ENCODE data around the gene CAPN1.
"Not testable (repeated sequence)": the region's sequence is repeated elsewhere in the genome, so short reads cannot be mapped to it uniquely, and the experiment has no call there.

The CAPN1 gene

DNA sequence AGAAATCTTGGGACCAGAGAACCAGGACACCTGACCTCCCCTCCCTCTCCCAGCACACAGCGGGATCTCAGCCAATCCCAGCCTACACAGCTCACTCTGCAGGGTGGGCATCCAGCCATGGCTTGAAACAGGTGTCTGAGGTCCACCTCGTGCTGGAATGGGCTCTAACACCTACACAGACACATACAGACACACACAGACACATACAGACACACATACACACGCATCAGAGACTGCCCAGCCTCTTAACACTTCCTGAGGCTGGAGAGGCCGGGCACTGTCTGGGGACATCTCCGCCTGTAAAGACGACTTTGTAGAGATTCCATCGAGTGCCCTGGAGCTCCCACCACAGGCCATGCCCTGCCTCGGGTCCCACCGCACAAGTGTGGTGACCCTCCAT is 36.7 kb downstream of the CAPN1 start:
- no peak for DNase-seq

DNA sequence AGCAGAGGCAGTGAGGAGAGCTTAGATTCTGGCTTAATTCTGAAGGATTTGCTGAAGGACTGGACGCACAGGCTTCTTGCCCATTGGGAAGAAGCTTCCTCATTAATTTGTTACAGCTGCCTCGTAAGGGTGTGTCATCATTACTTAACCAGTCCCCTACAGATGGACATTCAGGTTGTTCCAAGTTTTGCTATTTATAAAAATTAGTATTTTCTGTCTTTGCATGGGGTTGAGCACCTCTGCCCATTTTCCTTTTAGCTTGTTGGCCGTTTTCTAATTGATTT is 38.1 kb downstream of the CAPN1 start:
- DNase-seq, result no peak

DNA sequence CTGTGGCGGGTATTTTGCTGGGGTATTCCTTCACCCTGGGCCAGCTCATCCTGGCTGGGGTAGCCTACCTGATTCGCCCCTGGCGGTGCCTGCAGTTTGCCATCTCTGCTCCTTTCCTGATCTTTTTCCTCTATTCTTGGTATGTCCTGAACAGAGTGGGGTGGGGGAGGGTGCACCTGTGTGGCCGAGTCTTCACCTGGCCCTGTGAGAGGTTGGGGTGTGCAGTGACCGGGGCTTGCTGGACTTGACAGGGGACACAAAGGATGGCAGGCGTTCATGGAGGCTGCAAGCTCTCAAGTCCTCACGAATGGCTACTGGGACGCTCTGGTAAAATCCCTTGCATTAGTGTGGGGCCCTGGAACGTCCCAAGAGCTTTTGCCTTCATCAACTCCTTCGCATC is 39.3 kb downstream of the CAPN1 start:
- no peak for DNase-seq

DNA sequence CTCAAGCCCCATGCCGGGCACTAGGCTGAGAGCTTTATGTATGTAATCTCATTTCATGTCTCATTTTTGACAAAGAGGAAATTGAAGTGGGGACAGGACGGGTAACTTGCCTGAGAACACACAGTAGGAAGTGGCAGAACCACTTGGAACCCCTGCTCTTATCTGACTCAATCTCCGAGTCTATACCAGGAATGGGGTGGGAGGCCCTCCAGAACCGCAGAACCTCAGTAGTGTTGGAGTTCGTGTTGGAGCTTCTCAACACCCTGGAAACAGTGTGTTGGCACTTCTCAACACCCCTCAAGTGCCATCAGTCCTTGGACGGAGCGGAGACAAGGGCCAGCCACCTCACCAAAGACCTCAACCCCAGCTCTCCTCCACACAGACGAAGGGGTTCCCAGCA is 41.3 kb downstream of the CAPN1 start:
- no peak for DNase-seq

DNA sequence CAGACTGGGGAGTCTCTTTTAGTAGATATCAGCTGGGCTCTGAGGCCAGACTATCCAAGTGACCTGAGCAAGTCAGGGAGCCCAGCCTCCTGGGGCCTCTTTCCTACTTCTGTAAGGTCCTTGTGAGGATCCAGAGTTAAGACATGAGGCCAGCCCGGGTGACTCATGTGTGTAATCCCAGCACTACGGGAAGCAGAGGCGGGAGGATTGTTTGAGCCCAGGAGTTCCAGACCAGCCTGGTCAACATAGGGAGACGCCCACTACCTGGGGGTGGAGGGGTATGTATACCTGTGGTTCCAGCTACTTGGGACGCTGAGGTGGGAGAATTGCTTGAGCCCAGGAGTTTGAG is 43.2 kb downstream of the CAPN1 start:
- no peak for DNase-seq

DNA sequence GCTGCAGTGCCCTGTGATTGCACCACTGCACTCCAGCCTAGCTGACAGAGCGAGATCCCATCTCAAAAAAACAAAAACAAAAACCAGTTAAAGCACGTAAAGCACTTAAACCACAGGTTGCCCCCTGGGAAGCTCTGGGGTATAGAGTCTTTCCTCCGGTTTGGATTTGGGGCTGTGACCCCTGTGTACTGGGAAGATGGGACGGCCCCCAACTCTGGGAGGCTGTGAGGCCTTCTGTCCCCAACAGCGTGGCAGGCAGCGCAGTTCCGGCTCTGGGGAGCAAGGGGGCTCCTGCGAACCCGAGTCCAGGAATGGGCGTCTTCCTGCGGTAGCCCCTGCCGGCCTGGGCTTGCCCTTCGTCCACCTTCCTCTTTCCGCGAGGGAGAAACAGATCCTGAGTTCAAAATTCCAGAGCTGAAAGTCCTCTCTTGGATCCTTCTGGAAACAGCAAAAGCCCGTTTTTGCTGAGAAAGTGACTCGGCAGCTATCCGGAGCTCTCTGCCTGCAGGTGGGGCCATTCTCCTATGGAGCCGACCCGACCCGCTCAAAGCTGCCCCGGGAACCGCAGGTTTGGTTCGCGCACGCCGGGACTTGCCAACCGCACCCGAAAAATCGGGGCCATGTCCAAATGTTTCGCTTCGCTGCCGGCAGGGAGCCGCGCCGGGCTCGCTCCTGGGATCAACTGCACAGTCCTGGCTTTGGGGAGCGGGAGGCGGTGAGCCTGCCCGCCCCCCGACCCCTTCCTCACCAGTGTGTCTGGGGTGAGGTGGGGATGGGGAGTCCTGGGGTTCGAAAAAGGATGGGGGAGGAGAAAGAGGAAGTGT is 43.8 kb downstream of the CAPN1 start:
- peak; percentile 51 for DNase-seq

DNA sequence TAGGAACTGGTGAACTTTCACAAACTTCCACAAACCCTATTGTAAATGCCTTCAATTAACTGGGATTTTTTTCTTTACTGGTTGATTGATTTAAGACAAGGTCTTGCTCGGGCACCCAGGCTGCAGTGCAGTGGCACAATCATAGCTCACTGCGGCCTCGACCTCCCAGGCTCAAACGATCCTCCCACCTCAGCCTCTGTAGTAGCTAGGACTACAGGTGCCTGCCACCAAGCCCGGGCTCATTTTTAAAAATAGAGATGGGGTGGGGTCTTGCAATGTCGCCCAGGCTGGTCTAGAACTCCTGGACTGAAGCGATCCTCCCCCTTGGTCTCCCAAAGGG is 44.3 kb downstream of the CAPN1 start:
- DNase-seq, result no peak

DNA sequence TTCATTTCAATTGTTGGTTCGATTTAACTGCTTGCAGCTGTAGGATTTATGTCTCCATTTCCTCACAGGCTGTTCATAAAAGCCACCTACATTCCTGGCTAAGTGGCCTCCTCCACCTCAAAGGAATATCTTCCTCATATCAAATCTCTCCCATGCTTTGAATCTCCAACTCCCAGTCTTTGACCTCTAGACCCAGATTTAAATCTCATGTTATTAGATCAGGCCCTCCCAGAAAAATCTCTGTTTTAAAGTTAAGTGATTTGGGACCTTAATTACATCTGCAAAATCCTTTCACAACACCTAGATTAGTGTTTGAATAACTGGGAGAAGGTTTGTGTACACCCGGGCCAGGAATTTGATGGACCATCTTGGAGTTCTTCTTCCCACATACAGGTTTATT is 46.2 kb downstream of the CAPN1 start:
- DNase-seq, result no peak

DNA sequence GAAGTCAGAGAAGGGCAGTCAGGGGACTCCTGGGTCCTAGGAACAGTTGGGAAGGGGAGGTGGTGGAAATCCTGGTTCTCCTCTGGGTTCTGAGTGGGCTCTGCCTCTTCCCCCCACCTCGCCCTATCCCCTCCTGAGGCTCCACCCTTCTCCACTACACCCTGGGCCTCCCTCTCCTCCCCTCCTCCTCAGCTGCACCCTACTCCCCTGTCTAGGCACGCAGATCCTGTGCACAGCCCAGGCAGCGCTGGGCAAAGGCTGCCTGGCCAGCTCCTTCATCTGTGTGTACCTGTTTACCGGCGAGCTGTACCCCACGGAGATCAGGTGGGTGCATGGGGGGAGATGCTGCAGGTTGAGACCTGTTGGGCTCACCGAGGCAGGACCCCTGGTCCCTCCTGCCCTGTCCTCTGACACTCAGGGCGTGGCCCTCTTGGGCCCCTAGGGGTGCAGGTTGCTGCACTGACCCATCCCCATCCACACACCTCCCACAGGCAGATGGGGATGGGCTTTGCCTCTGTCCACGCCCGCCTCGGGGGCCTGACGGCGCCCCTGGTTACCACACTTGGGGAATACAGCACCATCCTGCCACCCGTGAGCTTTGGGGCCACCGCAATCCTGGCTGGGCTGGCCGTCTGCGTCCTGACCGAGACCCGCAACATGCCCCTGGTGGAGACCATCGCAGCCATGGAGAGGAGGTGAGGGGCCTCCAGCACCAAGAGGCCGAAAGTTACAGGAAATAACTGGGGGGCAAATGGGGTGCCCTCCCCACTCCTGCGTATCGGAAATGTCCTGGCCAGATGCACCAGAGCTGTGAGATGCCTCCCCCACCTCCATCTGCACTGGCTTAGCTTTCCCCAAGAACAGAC is 54.7 kb downstream of the CAPN1 start:
- no peak for DNase-seq

DNA sequence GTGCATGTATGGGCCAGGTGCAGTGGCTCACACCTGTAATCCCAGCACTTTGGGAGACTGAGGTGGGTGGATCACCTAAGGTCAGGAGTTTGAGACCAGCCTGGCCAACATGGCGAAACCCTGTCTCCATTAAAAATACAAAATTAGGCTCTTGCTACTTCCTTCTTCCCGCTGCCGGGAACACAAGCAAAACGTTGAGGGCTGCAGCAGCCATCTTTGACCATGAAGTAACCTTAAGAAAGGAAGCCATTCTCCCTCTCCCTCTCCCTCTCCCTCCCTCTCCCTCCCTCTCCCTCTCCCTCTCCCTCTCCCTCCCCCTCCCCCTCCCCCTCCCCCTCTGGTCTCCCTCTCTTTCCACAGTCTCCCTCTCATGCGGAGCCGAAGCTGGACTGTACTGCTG is 56.6 kb downstream of the CAPN1 start:
- not testable (repeated sequence) for DNase-seq

DNA sequence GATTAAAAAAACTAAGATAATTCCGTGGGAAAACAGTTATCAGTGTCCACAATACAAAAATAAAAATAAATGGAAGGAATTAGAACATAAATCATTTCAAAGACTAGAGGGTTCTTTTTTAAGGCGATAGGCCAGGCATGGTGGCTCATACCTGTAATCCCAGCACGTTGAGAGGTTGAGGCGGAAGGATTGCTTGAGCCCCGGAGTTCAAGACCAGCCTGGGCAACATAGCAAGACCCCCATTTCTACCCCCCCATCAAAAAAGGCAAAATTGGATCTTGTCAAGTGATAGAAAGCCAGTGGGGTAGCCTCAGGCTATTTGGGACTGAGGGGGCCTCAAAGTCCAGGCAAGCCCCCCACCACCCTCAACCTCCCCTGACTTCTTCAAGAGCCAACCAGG is 59.4 kb downstream of the CAPN1 start:
- DNase-seq, result no peak

DNA sequence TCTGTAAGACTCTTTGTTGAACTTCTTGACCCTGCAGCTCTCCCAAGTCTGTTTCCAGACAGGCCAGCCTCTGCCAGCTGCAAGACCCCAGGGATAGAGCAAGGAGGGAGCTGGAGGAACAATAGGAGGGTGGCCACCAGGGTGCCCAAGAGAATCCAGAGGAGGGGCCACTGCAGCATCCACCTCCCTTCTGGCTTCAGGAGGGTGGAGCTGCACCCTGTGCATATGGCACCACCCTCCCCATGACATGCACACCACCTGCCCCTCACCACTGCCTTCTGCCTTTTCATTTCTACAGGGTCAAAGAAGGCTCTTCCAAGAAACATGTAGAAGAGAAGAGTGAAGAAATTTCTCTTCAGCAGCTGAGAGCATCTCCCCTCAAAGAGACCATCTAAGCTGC is 60.0 kb downstream of the CAPN1 start:
- no peak for DNase-seq

DNA sequence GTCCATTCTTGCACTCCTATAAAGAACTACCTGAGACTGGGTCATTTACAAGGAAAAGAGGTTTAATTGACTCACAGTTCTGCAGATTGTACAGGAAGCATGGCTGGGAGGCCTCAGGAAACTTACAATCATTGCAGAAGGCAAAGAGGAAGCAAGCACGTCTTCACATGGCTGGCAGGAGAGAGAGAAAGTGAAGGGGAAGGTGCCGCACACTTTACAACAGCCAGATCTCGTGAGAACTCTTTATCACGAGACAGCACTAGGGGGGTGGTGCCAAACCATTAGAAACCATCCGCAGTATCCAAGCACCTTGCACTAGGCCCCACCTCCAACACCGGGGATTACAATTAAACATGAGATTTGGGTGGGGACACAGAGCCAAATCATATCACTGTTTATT is 60.7 kb downstream of the CAPN1 start:
- DNase-seq, result no peak

DNA sequence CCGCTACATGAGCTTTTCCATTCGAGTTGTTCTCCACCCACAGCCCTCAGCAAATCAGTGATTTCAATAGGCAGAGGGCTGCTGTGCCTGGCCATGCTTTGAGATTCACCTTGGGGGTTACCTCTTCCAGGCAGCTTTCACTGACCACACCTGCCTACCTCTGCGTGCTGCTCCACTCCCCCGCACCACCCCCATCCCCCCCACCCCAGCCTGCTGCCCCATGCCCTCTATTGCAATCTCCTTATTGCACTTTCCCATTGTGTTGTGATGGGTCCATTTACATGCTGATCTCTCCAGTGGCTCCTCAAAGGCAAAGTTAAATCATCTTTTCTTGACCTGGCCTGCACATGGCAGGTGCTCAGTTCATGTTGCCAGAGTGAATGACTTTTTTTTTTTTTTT is 62.1 kb downstream of the CAPN1 start:
- no peak for DNase-seq

DNA sequence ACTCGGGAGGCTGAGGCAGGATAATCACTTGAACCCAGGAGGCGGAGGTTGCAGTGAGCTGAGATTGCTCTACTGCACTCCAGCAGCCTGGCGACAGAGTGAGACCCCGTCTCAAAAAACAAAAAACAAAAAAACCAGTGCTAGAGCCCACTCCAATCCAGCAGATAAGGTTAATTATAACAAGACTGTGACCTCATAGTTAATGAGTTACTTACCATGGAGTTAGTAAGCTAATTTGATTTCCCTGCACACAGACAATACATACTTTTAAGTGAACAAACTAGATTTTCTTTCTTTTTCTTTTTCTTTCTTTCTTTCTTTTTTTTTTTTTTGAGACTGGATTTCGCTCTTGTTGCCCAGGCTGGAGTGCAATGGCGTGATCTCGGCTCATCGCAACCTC is 63.3 kb downstream of the CAPN1 start:
- DNase-seq, result not testable (repeated sequence)

DNA sequence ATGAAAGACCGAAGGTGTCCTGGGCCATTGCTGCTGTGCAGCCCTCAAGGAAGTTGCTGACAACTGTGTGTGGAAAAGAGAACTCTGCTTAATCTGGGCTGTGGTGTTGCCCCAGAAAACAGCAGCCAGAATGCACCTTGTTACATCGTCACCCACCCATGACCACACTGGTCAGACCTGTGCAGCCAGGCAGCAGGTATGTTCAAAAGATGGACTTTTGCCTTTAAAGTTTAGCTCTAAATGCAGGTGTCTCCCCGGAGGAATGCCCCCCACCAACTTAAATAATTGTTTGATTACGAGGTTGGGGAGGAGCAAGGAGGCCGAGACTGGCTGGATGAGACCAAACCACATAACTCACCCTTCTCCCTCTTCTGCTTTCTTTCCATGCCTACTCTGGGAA is 64.8 kb downstream of the CAPN1 start:
- DNase-seq, result no peak

DNA sequence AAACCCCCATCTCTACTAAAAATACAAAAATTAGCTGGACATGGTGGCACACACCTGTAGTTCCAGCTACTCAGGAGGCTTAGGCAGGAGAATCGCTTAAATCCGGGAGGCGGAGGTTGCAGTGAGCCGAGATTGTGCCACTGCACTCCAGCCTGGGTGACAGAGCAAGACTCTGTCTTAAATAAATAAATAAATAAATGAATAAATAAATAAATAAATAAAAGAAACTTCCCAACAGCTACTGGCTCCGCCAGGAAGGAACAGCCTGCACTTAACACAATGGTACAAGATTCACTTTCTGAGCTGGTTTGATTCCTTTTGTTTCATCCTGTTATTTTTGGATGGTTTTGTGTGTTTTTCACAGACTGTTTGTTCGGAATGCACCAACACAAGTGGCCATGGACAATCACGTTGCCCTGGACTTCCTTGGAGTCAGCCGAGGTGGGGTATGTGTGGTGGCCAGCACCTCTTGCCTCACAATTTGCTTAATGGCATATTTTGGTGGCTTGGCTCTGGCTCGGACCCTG is 66.5 kb downstream of the CAPN1 start:
- DNase-seq, result not testable (repeated sequence)

DNA sequence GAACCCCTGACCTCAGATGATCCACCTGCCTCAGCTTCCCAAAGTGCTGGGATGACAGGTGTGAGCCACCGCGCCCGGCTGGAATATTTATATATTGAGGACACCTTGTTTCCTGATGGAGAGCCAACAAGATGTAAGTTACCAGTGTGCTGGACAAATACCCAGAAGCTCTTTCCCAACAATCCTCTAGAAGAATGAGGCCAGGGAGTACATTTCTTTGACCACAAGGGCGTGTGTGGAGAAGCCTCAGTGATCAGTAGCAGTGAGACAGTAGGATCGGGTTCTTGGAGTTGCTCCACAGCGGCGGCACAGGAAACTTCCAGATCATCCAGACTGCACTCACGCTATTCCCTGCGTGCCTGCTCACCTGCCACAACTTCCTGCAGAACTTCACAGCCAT is 69.7 kb downstream of the CAPN1 start:
- no peak for DNase-seq

DNA sequence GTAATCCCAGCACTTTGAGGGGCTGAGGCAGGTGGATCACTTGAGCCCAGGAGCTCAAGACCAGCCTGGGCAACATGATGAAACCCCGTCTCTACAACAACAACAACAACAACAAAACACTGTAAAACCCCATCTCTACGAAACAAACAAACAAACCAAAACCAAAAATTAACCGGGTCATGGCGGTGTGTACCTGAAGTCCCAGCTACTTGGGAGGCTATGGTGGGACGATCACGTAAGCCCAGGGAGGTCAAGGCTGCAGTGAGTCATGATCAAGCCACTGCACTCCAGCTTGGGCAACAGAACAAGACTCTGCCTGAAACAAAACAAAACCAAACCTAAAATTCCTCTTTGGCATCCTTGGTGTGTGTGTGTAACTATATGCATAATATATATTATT is 73.0 kb downstream of the CAPN1 start:
- DNase-seq, result no peak

DNA sequence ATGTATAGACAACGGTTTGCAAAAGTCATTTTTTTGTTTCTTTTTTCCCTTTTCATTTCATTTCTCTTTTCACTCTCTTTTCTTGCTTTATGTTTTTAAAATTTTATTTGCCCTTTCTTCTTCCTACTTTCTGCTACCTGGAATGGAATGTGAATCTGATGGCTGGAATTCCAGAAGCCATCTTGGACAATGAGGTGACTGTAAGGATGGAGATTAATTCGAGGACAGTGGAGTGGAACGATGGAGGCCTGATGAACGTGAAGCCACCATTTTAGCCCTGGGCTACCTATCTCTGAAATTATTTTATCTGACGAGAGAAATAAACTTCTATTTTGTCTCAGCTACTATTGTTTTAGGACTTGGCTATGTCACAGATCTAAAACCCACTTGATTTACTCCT is 77.3 kb downstream of the CAPN1 start:
- no peak for DNase-seq

DNA sequence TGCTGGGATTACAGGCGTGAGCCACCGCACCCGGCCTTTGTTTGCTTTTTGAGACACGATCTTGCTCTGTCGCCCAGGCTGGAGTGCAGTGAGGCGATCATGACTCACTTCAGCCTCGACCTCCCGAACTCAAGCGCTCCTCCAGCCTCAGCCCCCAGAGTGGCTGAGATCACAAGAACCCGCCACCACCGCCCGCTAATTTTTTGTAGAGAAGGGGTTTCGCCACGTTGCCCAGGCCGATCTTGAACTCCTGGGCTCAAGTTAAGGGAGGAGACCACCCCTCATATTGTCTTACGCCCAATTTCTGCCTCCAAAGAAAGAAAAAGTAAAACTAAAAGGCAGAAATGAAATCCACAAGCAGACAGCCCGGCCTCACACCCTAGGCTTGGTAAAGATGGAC is 78.6 kb downstream of the CAPN1 start:
- no peak for DNase-seq

DNA sequence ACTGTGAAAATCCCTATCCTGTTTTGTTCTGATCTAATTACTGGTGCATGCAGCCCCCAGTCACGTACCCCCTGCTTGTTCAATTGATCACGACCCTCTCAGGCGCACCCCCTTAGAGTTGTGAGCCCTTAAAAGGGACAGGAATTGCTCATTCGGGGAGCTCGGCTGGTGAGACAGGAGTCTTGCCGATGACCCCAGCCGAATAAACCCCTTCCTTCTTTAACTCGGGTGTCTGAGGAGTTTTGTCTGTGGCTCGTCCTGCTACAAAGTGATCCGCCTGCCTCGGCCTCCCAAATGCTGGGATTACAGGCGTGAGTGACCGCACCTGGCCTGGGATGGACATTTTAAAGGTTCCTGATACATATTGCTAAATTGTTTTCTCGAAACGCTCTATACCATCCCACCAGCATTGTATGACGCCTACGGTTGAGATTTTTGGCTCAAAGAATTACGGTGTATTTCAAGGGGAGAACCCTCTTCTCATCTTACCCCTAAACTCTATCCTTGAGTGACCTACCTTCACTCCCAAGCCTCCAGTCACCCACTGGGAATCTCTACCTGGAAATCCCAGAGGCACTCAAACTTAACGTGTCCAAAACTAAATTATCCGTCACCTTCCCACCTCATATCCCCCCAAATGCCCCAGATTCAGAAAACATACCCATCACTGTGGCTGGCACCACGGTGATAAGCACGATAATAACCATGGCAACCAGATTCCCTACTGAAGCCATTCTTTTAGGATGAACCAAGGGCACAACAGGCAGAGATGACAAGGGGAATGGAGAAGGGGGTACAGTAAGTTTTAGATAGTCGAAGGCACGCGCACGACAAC is 79.2 kb downstream of the CAPN1 start:
- DNase-seq, result no peak

Data from T-helper 9 cell (primary cell).